Right forelimb (tissue), 1 donor: ENCODE measurements around the gene BPIFB3.

Experiments used
- DNase-seq: peaks from one replicate; pipeline ENCODE4 v3.0.0-alpha.2; 2018

BPIFB3 gene

GRCh38 chr20:33015700-33016580 lies 37.8 kb upstream of the BPIFB3 start:
- no peak for DNase-seq

- no peak for DNase-seq
Measured at GRCh38 chr20:33016581-33017109, 37.1 kb upstream of the BPIFB3 start.

- DNase-seq = no peak
Measured at GRCh38 chr20:33017542-33017941, 36.2 kb upstream of the BPIFB3 start.

GRCh38 chr20:33018169-33018931 lies 35.4 kb upstream of the BPIFB3 start:
- DNase-seq = no peak

GRCh38 chr20:33019465-33020277 lies 34.0 kb upstream of the BPIFB3 start:
- no peak for DNase-seq

- no peak for DNase-seq
Measured at GRCh38 chr20:33020278-33021161, 33.2 kb upstream of the BPIFB3 start.

GRCh38 chr20:33021879-33022278 lies 31.8 kb upstream of the BPIFB3 start:
- no peak for DNase-seq

- DNase-seq = no peak
Measured at GRCh38 chr20:33022289-33022688, 31.4 kb upstream of the BPIFB3 start.

- no peak for DNase-seq
Measured at GRCh38 chr20:33022694-33023438, 30.8 kb upstream of the BPIFB3 start.

- no peak for DNase-seq
Measured at GRCh38 chr20:33023439-33024242, 30.1 kb upstream of the BPIFB3 start.

GRCh38 chr20:33024243-33024560 lies 29.5 kb upstream of the BPIFB3 start:
- DNase-seq = no peak

- DNase-seq = no peak
Measured at GRCh38 chr20:33024609-33025317, 28.9 kb upstream of the BPIFB3 start.

GRCh38 chr20:33025318-33025876 lies 28.3 kb upstream of the BPIFB3 start:
- no peak for DNase-seq

- DNase-seq = no peak
Measured at GRCh38 chr20:33026072-33026778, 27.5 kb upstream of the BPIFB3 start.

GRCh38 chr20:33026779-33027759 lies 26.6 kb upstream of the BPIFB3 start:
- no peak for DNase-seq

- DNase-seq = no peak
Measured at GRCh38 chr20:33027769-33028751, 25.6 kb upstream of the BPIFB3 start.
